Neural cell (in vitro differentiated cells): ENCODE measurements around the gene RRP1.

ENCODE experiments used
- EP300 ChIP-seq: fragments of 450-650 bp; conservative IDR thresholded peaks from 2 replicates; pipeline ENCODE4 v1.6.1; 2014; ENCODE audit warnings: antibody characterized with exemption, mild to moderate bottlenecking, moderate library complexity; ENCODE audit not compliant: poor library complexity, severe bottlenecking
- EZH2 ChIP-seq: fragments of 200-600, 300-800 bp; shearing (Covaris generic), sonication (generic); IDR thresholded peaks from 2 replicates; pipeline ENCODE4 v1.6.1; 2014; ENCODE audit warnings: antibody characterized with exemption, low read length, borderline replicate concordance, mild to moderate bottlenecking; ENCODE audit not compliant: insufficient read depth, poor library complexity, severe bottlenecking
- RAD21 ChIP-seq: fragments of 450-650 bp; conservative IDR thresholded peaks from 2 replicates; pipeline ENCODE4 v1.6.1; 2014; ENCODE audit warnings: antibody characterized with exemption, mild to moderate bottlenecking, moderate library complexity
- TAF1 ChIP-seq: IDR thresholded peaks from 2 replicates; pipeline ENCODE4 v1.6.1; 2012; ENCODE audit warnings: low read depth
- TF ChIP-seq, protein P1 (sequence below): fragments of 450-650 bp; IDR thresholded peaks from 2 replicates; pipeline ENCODE4 v1.5.1; 2014; ENCODE audit warnings: antibody characterized with exemption, mild to moderate bottlenecking, moderate library complexity; ENCODE audit not compliant: poor library complexity, severe bottlenecking

DNA sequence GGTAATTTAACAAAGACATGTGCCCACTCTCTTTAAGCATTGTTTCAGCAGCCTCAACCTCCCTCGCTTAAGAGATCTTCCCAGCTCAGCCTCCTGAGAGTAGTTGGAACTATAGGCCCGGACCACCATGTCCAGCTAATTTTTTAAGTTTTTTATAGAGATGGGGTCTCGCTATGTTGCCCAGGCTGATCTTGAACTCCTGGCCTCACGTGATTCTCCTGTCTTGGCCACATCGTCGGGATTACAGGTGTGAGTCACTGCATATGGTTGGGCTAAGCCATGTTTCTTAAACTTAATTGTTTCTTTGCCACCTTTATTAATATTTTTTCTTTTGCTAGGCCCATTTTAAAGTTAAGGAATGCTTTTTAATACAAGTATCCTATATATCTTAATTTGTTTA lies 57.1 kb downstream of the RRP1 start:
- TF ChIP-seq, protein P1, sequence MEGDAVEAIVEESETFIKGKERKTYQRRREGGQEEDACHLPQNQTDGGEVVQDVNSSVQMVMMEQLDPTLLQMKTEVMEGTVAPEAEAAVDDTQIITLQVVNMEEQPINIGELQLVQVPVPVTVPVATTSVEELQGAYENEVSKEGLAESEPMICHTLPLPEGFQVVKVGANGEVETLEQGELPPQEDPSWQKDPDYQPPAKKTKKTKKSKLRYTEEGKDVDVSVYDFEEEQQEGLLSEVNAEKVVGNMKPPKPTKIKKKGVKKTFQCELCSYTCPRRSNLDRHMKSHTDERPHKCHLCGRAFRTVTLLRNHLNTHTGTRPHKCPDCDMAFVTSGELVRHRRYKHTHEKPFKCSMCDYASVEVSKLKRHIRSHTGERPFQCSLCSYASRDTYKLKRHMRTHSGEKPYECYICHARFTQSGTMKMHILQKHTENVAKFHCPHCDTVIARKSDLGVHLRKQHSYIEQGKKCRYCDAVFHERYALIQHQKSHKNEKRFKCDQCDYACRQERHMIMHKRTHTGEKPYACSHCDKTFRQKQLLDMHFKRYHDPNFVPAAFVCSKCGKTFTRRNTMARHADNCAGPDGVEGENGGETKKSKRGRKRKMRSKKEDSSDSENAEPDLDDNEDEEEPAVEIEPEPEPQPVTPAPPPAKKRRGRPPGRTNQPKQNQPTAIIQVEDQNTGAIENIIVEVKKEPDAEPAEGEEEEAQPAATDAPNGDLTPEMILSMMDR = no peak
- TF ChIP-seq RAD21 (no peak), EP300 (no peak), TAF1 (no peak), EZH2 (no peak)
